Measurements from ENCODE around the gene MUC21.

DNA sequence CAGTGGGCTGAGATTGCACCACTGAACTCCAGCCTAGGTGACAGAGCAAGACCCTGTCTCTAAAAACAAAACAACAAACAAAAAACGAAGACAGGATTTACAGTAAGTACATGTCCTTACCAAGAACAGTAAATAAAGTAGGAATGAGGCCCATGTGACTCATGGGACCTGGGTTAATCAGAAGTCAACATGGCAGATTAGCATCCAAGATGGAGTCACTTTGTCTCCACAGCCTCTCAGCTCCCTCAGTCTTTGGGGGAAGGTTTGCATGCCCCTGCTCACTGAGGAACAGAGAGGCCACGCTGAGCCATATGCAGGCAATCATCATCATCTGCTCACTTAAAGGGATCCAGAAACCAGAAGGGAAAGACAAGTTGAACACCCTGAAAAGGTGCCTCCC lies 19.0 kb downstream of the MUC21 start:
- TF ChIP-seq, protein P1, sequence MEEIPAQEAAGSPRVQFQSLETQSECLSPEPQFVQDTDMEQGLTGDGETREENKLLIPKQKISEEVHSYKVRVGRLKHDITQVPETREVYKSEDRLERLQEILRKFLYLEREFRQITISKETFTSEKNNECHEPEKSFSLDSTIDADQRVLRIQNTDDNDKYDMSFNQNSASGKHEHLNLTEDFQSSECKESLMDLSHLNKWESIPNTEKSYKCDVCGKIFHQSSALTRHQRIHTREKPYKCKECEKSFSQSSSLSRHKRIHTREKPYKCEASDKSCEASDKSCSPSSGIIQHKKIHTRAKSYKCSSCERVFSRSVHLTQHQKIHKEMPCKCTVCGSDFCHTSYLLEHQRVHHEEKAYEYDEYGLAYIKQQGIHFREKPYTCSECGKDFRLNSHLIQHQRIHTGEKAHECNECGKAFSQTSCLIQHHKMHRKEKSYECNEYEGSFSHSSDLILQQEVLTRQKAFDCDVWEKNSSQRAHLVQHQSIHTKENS (CRISPR knock-in tag; IDR thresholded peaks at IDR 0.05) = no peak
- TF ChIP-seq, protein P2, sequence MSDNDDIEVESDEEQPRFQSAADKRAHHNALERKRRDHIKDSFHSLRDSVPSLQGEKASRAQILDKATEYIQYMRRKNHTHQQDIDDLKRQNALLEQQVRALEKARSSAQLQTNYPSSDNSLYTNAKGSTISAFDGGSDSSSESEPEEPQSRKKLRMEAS (CRISPR knock-in tag; IDR thresholded peaks at IDR 0.05) = no peak
- TF ChIP-seq ZBTB49 (CRISPR knock-in tag; IDR thresholded peaks at IDR 0.05; ENCODE audit: borderline replicate concordance) (no peak), REST (IDR thresholded peaks at IDR 0.05; ENCODE audit: borderline replicate concordance) (no peak), REST (CRISPR knock-in tag; IDR thresholded peaks at IDR 0.05; ENCODE audit: low read depth) (no peak), ZBED1 (IDR thresholded peaks at IDR 0.05) (no peak), ZNF263 (CRISPR knock-in tag; IDR thresholded peaks at IDR 0.05; ENCODE audit: borderline replicate concordance) (no peak), CBX2 (IDR thresholded peaks at IDR 0.05; ENCODE audit: insufficient read depth, low read length, poor library complexity, severe bottlenecking) (no peak), ZBTB43 (CRISPR knock-in tag; IDR thresholded peaks at IDR 0.05) (no peak), LEF1 (IDR thresholded peaks at IDR 0.05) (no peak), HLTF (IDR thresholded peaks at IDR 0.05) (no peak), ADNP (tag; IDR thresholded peaks at IDR 0.05) (no peak), ZNF23 (CRISPR knock-in tag; IDR thresholded peaks at IDR 0.05) (no peak)
